Stimulated activated naive CD4-positive, alpha-beta T cell (primary cell): ENCODE data around the gene CDR2.

ENCODE experiments used
- DNase-seq, 6 experiments: peaks; one replicate each; lab custom pipeline; 2025; lab: John Stamatoyannopoulos, UW

CDR2 gene

DNA sequence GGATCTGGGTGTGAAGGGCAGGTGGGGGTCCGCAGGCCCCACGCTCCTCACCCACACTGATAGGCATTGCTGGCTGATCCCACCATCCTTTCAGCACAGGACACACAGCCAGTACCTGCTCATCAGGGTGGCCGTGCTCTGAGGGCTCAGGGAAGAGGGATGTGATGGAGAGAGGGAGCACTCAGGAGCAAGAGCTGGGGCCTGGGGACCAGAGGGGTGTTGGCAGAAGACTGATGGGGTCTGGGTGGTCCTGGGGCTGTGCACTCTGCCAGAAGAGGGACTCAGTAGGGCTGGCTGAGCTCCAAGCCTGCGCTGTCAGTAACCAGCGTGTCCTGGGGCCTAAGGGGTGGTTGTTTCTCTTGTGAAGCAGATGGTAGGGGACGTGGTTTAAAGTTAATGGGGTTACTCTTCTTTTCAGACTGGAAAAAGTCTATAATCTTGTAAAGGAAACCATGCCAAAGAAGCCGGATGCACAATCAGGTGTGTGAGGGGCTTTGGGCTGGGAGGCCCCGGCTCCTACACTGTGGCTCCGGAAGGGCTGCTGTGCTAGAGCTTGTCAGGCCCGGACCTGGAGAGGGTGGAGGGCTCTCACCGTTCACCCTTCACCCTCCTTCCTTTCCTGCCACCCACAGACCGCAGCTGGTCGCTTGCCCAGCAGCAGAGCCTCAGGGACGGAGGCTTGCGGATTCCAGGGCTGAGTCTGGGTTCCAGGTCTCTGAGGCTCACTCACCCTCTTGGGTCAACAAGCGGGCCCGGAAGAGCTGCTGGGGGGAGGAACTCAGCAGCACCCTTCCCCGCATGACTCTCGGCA is 49.4 kb downstream of the CDR2 start:
- no peak for DNase-seq

DNA sequence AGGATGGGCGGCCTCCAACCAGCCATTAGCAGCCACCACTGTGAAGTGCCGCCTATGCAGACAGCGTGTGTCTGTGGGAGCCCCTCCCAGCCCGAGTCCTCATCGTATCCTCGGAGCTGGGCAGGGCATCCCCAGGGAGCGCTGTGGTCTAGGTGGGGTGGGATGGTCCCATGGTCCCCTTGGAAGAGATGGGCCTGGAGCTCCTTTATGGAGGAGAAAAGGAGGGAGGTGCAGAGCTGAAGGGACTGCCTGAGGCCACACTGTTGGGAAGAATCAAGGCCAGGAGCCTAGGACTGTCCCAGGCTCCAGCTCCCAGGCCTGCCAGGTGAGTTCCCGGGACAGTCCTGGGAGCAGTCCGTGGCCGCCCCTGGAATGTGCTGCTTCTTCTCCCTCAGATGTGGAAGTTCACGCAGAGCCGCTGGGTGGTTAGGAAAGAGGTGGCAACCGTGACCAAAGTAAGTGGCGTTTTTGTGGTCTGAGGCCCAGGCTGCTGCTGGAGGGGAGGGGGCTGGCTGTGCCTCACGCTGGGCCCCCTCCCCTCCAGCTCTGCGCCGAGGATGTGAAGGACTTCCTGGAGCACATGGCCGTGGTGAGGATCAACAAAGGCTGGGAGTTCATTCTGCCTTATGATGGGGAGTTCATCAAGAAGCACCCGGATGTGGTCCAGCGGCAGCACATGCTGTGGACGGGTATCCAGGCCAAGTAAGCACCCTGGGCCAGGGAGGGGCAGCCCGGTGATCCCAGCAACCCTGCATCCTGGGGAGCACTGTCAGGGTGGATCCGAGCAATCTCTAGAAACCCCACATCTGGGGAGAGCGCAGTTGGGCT is 50.2 kb downstream of the CDR2 start:
- no peak for DNase-seq

DNA sequence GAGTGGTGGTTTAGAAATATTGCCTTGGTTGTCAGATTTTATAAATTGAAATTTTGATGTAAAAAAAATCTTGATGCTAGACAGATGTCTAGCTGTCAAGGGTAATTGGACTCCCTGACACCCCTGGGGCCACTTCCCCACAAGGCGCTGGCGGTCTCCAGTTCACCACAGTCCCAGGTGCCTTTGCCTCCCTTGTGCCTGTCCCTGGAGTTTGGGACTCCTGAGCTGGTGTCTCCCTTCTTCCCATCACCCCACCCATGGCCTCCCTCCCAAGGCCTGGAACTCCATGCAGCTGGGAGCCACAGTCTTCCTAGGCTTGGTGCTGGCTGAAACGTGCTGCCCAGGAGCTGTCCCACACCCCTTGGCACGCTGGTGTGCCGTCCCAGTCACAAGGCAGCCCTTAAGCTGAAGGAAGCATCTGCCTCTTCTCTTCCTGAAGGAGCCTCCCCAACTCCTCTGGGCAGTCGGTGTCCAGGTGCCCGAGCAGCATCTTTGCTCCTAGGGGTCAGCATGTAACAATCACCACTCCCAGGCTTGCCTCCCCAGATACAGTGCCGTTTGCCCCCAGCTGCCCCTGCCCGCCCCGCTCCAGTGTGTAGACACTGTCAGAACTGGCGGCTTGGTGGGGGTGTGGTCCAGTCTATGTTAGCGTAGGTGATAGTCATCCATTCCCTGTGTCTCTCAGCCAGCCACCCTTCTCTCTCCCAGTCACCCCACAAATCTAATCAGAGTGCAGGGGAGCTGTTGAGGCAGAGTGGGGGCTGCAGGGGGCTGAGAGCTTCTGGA is 51.1 kb downstream of the CDR2 start:
- no peak for DNase-seq

DNA sequence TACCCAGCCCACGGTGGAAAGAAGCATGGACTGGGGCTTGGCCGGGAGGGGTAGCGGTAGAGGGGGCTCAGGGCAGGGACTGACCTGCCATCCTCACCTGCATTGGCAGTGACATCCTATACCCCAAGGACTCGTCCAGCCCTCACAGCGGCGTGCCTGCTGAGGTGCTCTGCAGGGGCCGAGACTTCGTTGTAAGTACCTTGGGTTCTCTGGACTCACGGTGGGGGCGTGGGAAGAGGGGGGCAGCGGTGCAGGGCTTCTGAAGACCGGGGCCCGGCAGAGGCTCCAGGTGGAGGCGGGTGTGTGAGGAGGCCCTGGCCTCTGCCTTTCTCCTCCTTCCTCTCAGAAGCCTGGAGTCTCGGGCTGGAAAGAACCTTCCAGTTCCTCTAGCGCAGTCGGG is 51.7 kb downstream of the CDR2 start:
- DNase-seq, result no peak

DNA sequence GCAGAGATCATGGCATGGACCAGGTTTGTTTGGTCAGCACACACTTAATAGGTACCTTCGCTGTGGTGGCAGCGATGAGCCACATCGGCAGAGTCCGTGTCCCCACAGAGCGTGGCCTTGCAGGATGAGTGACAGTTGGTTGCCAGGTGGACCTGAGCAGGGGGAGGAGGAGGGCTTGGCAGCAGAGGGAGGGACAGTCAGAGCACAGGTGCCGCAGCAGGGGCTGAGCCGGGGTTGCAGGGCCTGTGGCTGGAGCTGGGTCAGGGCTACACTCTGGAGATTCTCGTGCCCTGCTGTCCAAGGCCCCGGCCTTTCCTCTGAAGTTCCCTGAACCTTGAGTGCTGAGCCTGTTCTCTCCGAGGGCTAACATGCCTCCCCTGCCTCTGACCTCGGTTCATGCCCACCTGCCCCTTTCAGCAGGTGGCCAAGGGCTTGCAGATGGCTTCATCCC is 52.4 kb downstream of the CDR2 start:
- DNase-seq, result no peak

DNA sequence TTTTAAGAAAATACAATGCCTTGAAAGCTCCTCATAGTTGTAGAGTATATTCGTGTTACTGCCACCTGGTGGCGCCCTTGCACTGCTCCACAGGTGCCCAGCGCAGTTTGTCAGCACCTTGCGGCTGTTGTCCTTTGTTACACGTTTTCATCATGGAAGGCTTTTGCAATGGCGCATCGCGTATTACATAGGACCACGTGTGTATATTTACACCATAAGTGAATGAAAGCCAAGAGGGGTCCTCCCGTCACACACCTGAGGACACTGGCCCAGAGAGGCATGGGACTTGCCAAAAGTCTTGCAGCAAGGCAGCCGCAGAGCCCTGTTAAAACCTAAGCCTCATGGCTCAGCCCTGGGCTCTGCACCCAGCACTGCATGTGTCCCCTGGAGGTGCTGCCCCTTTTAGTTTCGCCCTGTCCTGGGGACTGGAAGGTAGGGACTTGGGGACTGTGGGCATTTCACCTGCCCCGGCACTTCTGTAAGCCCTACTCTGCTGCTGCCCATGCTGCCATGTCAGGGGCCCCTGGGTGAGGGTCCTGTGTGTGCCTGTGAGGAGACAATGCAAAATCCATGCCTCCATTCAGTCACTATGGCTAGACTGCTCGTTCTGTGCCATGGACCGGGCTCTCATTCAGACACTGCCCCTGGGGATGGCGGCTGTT is 52.9 kb downstream of the CDR2 start:
- peak; percentile 55 to 82 (median 66) for DNase-seq

DNA sequence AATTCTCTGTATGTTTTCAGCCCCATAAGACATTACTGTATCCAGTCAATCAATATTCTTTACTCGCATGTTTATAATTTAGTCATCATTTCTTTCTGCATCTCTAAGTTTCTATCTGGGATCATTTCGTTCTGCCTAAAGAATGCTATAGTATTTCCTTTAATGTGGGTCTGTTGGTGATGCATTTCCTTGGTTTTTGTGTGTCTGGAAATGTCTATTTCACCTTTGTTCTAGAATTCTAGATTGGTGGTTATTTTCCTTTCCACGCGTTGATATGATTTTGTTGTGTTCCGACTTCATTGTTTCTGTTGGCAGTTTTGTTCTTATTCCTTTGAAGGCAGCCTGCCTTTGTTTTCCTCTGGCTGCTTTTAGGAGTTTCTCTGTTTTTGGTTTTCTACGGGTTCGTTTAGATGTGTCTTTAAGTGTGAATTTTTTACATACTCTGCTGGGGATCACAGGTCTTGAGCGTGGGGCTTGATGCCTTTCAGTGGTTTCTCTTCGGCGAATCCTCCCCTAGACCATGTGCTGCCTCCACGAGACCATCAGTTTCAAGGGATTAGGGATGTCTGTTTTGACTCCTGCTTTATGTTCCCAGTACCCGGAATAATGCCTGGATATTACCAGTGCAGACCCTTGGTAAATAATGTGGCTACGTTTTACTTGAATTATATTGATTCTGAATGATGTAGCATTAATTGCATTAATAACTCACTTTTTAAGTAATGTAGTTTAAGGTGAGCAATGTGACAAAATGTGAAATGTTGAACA is 53.7 kb downstream of the CDR2 start:
- DNase-seq, result no peak

DNA sequence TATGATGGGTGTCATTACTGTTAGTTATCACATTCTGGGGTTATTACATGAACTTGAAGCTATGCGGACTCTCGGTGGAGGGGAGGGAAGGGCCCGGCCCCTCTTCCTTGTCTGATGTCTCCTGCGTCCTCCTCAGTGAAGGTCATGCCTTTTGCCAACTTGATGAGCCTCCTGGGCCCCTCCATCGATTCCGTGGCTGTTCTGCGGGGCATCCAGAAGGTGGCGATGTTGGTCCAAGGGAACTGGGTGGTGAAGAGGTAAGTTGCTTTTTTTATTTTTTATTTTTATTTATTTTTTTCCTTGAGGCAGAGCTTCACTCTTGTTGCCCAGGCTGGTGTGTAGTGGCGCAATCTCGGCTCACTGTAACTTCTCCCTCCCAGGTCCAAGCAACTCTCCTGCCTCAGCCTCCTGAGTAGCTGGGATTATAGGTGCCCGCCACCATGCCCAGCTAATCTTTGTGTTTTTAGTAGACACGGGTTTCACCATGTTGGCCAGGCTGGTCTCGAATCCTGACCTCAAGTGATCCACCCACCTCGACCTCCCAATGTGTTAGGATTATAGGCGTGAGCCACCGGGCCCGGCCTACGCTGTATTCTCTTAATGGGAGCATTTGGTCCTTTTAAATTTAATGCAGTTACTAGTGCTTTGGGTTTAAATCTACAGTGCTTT is 55.6 kb downstream of the CDR2 start:
- DNase-seq, result peak in 5 of 6 experiments; percentile 31 to 59 (median 44)

DNA sequence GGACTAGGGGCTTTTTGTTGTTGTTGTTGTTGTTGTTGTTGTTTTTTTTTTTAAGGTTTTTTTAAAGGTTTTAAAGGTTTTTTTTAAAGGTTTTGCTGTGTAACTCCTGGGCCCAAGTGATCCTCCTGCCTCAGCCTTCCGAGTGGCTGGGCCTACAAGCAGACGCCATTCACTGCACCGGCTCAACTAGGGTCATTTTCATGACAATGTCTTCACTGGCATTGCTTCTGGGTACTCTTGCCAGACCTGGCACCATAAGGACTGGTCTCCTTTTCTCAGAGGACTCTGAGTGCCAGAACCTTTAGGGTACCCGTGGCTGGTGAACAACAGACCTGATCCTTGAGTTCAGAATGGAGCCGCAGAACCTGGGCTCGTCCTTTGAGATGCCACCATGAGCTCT is 56.8 kb downstream of the CDR2 start:
- DNase-seq, result no peak

DNA sequence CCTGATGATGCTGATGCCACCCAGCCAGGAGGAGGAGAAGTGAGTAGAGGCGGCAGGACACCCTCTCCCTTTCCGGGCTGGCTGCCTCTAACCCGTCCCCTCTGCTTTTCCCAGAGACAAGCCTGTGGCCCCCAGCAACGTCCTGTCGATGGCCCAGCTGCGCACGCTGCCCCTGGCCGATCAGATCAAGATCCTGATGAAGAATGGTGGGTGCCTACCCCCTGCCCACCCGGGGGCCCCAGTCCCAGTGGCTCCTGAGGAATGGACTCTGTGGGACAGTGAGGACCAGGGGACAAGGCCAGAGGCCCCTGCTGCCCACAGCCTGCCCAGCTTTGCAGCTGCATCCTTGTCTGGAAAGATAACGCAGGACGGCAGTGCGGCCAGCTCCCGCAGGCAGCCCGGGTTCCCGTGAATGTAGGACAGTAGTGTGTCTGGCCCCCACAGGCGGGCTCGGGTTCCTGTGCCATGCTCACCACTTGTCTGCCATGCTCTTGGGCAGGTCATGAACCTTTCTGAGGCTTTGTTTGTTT is 57.4 kb downstream of the CDR2 start:
- DNase-seq, result no peak

DNA sequence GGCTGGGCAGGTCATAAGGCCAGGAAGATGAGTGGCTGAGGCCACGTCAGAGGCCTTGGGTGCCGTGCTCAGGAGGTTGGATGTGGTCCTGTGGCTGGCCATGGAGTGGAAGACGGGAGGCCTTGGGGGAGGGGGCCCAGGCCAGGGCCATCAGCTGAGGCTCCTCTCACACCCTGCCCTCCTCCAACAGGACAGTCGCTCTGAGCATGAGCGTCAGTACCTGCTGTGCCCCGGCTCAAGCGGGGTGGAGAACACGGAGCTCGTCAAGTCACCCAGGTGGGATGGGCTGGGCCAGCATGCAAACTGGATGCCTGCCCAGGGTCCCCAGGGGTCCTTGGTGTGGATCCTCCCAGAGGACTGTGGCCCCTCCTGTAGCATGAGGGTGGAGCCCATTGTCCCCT is 58.0 kb downstream of the CDR2 start:
- no peak for DNase-seq

DNA sequence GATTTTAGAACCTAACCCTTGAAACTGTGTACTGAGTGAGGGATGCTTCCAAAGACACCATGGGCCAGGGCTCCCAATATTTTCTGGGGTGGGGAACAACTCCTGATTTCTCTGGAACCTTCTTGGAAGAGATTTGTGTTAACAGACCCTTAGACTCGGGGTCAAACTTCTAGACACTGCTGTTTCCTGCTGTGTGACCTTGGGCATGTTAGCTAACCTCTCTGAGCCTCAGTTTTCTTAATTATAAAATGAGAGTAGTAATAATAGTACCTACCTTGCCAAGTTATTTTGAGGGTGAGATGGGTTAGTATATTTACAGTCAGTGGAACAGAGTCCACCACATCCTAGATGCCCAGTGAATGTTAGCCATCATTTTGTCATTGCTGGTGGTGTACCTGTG is 58.4 kb downstream of the CDR2 start:
- no peak for DNase-seq

DNA sequence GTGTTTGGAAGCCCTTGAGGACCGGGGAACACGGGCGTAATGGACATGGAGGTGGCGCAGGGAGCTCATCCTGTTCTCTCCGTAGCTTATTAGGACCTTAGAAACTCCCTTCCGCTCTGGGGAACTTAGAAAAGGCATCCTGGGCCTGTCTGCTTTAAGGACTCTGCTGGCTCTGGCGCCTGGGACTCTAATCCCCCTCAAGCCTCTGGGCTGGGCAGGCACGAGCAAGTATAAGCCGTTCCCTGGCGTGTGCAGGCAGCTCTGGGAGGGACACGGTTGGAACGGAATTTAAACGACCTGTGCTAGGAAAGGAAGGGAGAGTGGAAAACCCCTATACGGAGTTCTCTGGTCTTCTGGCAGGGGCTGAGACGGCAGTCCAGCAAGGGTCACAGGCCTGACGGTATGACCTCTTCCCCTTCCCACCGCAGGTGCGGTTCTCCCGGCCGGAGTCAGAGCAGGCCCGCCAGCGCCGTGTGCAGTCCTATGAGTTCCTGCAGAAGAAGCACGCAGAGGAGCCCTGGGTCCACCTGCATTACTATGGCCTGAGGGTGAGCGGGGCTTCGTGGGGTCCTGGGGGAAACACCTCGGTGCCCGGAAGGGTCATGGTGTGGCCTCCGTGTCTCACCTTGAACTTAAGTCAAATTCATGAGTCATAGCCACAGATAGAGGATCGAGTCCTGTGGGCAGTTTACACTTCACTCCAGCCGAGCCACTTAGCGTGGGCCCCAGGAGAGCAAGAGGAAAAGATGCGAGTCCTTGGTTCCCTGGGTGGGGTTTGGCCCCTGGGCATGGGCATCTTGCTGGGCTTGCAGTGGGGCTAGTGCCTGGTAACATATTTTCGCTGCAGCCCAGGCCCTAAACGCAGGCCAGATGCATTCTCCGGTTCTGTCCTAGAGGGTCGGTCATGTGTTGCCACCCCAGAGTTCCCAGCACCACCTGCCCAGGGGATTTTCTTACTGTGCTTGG is 59.5 kb downstream of the CDR2 start:
- DNase-seq, result no peak

DNA sequence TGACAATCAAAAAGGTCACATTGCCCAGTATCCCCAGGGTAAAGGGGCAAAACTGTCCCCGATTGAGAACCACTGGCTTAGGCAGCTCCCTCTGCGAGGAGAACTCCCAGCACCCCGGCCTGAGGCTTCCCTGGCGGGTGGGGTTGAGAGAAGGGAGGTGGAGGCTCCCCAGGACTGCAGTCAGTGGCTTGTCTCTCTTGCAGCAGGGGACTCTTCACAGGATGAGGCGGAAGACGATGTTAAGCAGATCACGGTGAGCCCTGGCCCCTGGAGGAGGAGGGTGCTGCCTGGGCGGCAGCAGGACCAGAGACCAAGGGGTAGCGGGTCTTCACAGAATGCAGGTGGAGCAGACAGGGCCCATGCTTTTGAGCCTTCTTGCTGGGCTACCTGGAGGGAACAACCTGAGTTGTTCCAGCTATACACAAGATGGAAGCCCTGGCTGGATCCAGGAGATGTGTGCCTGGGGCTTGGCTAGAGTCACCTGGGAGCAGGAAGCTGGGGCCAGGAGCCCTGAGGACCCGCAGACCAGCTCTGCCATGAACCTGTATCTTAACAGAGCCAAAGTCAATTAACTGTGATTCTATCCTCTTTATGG is 60.4 kb downstream of the CDR2 start:
- DNase-seq, result no peak

DNA sequence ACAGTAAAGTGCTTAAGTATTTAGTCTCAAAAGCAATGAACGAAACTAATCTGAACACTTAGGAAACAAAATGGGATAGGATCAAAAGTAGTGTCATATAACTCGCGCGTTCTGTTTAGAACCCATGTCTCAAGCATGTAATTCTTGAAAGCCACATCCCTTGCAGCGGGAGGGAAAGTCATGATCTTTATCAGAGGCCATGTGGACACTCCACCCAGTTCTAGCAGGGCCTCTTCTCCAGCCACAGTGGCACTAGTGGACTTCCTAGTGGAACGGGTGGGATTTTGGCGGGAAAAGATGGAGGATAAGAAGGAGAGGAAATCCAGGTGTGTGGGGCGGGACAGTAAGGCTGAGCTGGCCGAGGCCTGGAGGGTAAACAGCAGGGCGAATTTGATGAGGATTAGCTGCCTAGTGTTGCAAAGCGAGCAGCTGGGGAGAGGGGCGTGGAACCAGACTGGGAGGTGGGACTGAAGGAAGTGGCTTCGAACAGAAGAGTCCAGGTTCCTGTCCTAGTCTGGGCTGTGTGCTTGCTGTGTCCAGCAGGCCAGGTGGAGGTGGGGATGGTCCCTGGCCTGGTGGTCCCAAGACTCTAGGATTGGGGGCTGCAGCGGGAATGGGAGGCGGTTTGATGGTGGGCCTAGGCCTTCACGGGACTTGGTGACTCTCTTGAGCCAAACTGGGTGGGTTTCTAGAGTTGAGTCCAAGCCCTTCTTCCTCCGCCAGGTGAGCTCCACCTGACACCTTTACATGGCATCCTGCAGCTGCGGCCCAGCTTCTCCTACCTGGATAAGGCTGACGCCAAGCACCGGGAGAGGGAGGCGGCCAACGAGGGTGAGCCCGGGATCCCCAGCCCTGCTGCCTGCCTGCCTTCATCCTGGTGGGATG is 61.3 kb downstream of the CDR2 start:
- DNase-seq, result no peak

DNA sequence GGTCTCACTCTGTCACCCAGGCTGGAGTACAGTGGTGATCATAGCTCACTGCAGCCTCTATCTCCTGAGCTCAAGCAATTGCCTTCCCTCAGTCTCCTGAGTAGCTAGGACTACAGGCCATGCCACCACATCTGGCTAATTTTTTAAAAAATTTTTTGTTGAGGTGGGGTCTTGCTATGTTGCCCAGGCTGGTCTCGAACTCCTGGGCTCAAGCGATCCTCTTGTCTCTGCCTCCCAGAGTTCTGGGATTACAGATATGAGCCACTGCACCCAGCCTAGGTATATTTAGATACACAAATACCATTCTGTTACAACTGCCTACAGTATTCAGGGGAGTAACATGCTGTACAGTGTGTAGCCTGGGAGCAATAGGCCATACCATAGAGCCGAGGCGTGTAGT is 62.9 kb downstream of the CDR2 start:
- no peak for DNase-seq

DNA sequence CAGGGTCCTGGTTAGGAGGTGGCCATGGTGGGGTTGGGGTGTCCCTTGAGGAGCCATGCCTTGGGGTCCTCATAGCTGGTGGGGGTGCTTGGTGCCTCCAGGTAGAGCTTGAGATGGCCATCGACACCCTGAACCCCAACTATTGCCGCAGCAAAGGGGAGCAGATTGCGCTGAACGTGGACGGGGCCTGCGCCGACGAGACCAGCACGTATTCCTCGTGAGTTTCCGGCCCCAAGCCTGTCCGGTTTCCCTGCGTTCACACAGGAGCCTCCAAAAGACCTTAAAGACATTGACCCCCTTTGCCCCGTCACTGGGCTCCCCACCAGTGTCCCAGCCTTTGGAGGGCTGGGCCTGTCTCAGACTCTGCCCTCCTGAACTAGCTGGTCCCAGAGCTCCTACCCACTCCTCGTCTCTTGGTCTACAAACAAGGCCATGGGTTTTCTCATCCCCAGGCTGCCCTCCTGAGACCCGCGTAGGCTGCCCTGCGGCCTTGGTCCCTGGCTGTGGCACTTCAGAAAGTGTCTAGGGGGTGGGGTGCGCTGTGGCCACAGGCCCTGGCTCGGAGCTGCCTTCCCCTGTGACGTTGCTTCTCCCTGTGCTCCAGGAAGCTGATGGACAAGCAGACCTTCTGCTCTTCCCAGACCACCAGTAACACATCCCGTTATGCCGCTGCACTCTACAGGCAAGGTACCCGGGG is 65.4 kb downstream of the CDR2 start:
- DNase-seq, result no peak
